Measurements from ENCODE around the gene CLDN22.

CLDN22 gene
- total RNA-seq, result 0 to 0.55 (median 0) reads per million in 17 experiments

- no peak for DNase-seq
These were observed at the start of gene CLDN22 for GRCh38 chr4:183320211-183321059. TSS of gene CLDN22 (minus strand) at chr4:183320276. CDS start at chr4:183320218, 58 bp downstream.

- DNase-seq, result no peak
These were observed 49.0 kb upstream of the CLDN22 start for GRCh38 chr4:183369073-183369472.

GRCh38 chr4:183366206-183366835 lies 46.2 kb upstream of the CLDN22 start:
- DNase-seq, result no peak

GRCh38 chr4:183364025-183364424 lies 43.9 kb upstream of the CLDN22 start:
- peak in 1 of 4 experiments; percentile 1 for DNase-seq

GRCh38 chr4:183362916-183363542 lies 43.0 kb upstream of the CLDN22 start:
- DNase-seq, result peak in 1 of 4 experiments; percentile 5

DNA sequence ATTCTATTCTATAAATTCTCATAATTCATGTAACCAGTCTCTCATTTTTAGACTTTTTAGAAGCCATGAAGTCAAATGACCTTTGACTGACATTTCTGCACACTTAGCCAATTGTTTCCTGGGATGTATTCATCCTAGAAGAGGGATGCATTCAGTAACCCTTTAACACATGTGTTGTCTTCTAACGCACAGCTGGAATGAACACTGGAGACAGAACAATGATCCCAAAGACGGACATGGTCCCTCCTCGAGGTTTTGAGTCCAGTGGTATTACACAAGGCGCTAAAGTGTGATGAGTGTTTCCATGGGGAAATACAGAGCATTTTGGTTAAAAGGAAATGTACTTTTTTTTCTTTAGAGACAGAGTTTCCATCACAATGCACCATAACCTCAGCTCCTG lies 42.0 kb upstream of the CLDN22 start:
- no peak for DNase-seq

DNA sequence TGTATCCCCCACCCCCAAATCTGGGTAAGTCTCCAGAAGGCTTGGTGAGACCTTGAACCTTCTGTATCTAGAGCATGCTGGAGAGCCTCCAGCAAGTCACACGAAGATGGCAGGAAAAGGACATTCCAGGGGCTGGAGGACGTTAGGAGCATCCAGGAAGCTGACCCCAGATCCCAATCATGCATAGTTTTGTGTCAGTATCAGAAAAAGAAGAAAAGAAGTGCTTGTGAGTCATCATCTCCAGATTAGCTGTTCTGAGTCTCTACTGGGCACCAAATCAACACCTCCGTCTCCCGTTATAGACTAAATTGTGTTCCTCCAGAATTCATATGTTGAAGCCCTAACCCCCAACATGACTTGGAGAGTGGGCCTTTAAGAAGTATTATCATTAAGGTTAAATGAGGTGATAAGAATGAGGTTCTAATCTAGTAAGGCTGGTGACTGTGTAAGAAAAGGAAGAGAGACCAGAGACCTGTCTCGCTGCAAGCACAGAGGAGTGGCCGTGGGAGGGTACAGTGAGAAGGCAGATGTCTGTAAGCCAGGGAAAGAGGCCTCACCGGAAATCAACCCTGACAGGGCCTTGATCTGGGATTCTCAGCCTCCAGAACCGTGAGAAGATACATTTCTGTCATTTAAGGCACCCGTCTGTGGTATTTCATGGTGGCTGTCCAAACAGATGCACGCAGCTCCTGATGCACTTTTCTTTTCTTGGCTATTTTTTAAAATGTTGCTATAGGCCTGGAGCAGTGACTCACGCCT lies 40.3 kb upstream of the CLDN22 start:
- DNase-seq, result peak in 1 of 4 experiments; percentile 21

DNA sequence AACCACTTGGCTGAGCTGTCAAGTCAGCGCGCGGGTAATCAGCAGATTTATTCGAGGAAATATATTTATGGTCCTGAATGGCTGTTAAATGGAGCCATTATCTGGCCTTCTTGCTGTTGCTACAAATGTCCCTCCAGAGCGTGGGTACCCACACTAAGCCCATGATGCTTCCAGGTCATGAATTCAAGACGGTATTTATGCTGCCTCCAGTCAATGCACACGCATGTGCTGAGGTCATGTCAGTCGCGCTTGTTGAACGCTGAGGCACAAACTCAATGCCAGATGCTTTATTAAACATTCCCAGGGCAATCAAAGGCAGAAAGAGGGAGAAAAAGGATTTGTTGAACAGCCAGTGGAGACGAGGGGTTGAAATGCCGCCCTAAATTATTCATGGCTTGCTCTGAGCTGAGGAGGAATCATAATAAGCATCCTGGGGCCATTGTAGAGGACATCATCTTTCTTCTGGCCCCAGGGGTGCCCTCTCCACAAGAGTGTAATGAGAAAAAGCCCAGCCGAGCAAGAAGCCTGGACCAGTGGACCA lies 38.2 kb upstream of the CLDN22 start:
- no peak for DNase-seq

DNA sequence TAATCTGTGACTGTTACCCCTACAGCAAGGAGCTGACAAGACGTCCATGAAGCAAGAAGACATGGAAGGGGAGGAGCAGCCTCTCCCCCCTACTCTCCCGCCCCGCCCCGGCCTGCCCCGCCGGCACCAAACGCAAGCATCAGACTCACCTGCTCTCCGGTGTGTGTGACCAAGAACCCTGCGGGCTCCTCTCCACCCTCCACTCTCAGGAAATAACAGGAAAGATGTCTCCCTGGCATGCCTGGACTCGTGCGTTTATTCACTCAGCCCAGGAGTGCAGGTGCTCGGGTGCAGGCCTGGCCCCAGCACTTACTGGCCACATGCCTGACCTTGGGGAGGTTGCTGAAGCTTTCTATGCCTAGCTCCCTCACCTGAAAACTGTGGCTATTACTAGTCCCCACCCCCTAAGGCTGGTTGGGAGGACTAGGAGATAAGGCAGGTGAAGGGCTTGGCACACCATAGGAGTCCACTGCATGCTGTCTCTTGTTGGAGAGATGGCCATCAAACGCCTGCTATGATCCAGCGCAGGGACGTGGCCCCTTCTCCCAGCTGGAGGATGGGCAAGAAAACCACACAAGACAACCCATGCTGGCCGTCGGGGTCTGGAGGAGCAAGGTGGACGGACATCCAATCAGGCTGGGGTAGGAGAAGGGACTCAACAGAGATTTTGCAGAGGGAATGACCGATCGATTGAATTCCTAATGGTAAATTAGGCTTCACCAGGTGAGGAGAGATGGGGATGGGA lies 37.0 kb upstream of the CLDN22 start:
- DNase-seq, result no peak

- DNase-seq, result no peak
These were observed 36.2 kb upstream of the CLDN22 start for GRCh38 chr4:183356173-183356830.

- DNase-seq, result no peak
These were observed 35.3 kb upstream of the CLDN22 start for GRCh38 chr4:183355405-183355804.

DNA sequence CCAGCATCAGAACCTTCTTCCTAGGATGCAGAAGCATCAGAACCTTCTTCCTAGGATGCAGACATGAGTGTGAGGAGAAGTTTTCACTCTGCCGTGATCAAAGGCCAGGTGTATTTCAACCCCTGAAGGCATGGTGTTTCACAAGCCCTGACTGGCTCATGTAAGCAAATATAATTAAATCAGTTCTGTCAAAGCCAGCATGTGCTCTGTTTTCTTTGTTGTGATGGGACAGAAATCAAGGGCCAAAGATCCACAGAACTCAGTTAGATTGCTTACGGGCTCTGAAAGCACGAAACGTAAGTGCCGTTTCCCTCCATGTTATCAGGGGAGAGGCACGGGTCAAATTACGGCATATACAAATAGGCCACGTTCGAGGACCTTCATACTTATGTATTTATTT lies 34.1 kb upstream of the CLDN22 start:
- no peak for DNase-seq

- no peak for DNase-seq
These were observed 33.5 kb upstream of the CLDN22 start for GRCh38 chr4:183353557-183353956.

DNA sequence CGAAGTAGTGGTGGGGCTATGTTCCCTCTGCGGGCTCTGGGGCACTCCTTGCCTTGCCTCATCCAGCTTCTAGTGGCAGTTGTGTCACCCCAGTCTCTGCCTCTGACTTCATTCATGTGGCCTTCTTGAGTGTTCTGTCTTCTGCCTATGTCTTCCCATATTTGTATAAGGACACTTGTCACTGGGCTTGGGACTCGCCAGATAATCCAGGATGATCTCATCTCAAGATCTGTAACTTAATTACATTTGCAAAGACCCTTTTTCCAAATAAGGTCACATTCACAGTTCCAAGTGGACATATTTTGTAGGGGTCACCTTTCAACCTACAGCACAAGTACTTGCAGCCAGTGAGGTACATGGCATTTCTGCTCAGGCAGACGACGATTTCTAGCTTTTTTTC lies 32.5 kb upstream of the CLDN22 start:
- no peak for DNase-seq

DNA sequence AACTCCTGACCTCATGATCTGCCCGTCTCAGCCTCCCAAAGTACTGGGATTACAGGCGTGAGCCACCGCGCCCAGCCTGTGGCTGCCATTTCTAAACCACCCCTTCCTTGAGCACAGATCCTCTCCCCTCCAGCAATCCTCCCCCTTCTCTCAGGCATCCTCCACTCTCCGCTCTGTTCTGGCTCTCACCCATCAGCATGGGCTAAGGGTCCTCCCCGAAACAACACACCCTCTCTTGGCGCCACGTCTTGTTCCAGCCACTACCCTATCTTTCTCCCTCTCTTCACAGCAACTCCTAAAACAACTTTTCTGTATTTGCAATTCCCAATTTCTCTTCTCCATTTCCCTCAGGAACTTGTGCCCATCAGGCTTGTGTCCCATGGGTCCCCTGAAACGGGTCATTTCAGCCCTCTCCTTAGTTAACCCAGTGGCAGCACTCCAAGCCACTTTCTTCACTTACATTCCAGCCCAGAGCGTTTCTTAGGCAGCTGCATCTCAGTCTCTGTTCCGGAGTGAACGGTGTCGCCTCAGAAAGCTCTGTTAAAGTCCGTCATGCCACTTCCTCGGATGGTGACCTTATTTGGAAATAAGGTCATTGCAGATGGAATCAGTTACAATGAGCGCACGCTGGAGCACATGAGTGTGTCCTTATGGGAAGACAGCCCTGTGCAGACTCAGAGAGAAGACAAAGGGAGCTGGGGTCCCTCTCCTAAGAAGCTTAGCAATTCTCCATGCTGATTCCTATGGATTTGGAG lies 30.4 kb upstream of the CLDN22 start:
- DNase-seq, result no peak

- no peak for DNase-seq
These were observed 29.6 kb upstream of the CLDN22 start for GRCh38 chr4:183349673-183350072.

- DNase-seq, result peak; percentile 43 to 61 (median 46)
These were observed 28.9 kb upstream of the CLDN22 start for GRCh38 chr4:183348706-183349659.

- DNase-seq, result peak in 2 of 4 experiments; percentile 14 to 29
These were observed 28.1 kb upstream of the CLDN22 start for GRCh38 chr4:183348136-183348535.

GRCh38 chr4:183347566-183347965 lies 27.5 kb upstream of the CLDN22 start:
- no peak for DNase-seq

Data from suppressor macrophage (primary cell).